ENCODE measurements around the gene COA4. TPM values are rescaled to one million over a fixed set of nuclear protein-coding genes. Genes with fewer than 3 reads are reported as not detected.
"Not testable (repeated sequence)": the region's sequence is repeated elsewhere in the genome, so short reads cannot be mapped to it uniquely, and the experiment has no call there.

The COA4 gene
- total RNA-seq (2014; rRNA removed; shearing (Covaris generic); ENCODE audit: low replicate concordance), result 72.3 and 74.8 TPM in 2 replicates

DNA sequence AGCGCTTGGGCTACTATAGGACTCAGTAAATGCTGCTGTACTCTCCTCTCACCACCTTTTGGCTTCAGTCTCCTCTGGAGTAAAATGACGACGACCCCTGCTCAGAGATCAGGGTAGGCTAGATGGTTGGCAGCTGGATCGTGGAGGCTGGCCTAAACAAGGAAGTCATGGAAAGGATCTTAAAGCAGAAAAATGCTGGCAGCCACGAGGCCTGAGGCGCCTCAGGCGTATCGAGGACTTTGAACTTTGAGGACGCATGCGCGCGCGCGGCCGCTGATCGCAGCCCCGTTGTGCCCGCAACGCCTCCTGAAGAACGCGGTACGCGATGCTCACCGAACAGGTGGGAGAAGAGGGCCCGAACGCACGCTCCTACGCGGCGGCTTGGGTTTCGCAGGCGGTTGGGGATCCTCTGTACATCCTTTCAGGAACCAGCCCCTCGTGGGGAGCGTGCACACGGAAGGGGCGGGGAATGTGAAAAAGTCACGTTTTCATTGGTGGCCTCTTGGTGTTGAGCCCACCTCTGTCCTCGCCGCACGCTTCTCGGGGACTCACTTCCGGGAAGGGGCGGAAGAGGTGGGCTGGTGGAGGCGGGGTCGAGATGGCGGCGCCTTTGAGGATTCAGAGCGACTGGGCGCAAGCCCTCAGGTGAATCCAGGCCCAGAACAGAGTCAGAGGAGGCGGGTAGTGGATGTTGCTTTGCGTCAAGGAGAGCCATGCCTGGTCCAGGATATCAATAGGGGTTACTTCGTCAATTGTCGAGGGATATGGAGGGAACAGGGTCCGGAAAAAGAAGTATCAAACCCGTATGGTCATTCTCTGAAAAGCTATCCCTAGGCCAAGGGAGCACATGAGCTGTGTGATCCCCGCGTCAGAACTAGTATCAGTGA, at the start of gene COA4, which contains the start of gene PAAF1:
COA4 (minus strand) TSS at position 423 of the 887 bp plus-strand sequence. CDS start 3,468 bp downstream, outside the sequence.
PAAF1 (plus strand) TSS at position 576 of the 887 bp plus-strand sequence; CDS start at position 599, 23 bp downstream.
- Histone ChIP-seq H3K4me3 (peak within 1 kb of the TSS; percentile 84), H3K36me3 (peaks cover 46% of the 10 kb centered on the region), H3K9me3 (no peaks in the 10 kb centered on the region), H3K27me3 (no peaks in the 10 kb centered on the region)
- DNase-seq, result peak; percentile 93

DNA sequence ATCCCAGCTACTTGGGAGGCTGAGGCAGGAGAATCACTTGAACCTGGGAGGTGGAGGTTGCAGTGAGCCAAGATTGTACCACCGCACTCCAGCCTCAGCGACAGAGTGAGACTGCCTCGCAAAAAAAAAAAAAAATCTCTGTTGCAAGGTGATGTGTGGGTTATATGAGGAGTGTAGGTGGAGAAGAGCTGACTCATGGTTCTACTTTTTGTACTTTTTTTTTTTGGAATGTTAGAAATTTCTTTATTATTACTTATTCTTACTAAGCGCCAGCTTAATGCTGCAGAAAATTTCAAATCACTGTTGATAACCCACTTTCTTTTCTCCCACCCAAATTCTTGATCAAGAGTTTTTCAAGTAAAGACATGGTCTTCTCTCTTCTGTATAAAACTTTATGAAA, 44.5 kb upstream of the COA4 start:
- H3K4me3 ChIP-seq, result no peak overlapping the region
- no peak for DNase-seq
- no peaks in the 10 kb centered on the region for H3K27me3 ChIP-seq
- no peaks in the 10 kb centered on the region for H3K9me3 ChIP-seq
- peaks cover 20% of the 10 kb centered on the region for H3K36me3 ChIP-seq

DNA sequence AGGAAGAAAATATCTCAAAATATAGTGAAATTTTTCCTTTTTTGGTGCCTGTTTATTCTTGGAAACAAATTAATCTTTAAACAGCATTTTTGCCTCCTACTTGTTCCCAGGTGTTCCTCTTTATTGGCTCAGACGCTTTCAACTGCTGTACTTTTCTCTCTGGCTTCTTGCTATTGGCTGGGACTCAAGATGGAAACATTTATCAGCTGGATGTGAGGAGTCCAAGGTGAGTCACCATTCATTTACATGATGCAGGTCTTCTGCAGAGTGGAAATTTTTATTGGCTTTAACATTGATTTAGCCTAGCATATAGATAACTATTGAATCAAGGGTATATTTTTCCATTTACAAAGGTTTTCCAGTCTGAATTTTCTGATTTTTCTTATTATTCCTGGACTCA, 39.8 kb upstream of the COA4 start:
- no peak for DNase-seq
- H3K4me3 ChIP-seq, result no peak overlapping the region

DNA sequence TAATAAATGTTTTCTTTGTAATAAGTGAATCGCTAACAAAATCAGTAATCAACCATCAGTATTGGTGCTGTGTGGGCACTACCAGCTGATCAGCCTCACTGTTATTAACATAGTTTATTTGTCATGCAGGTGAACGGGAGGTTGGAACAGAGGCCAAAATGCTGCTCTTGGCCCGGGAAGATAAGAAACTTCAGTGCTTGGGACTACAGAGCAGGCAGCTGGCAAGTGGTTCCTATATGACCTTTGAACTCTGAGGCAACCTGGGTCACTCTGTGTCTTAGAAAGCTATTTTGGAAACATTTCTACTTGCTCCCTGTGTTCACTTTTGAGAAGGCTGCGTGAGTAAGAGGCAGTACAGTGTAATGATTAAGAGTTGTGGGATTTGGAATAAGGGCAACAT, 37.6 kb upstream of the COA4 start:
- no peak overlapping the region for H3K4me3 ChIP-seq
- DNase-seq, result no peak
- H3K27me3 ChIP-seq, result no peaks in the 10 kb centered on the region
- H3K9me3 ChIP-seq, result no peaks in the 10 kb centered on the region
- H3K36me3 ChIP-seq, result peaks cover 24% of the 10 kb centered on the region

More for the DNA sequence above, 39.8 kb upstream of the COA4 start:
- Histone ChIP-seq H3K27me3 (no peaks in the 10 kb centered on the region), H3K36me3 (peaks cover 28% of the 10 kb centered on the region), H3K9me3 (no peaks in the 10 kb centered on the region)

DNA sequence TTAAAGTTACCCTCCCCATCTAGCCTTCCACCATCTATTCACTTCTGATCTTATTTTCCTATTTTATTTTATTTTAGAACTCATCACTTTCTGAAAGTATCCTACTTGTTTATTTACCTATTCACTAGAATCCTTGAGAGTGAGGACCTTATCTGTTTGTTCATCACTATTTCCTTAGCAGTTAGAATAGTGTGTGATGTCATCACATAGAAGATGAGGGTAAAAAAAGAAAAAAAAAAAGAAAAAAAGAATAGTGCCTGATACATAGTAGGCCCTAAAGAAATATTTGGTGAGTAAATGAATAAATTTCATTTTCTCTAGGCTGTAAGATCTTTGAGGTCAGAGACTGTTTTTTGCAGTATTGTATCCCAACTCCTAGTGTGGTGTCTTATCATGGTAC, 36.8 kb upstream of the COA4 start:
- no peaks in the 10 kb centered on the region for H3K9me3 ChIP-seq
- no peak for DNase-seq
- H3K4me3 ChIP-seq, result no peak overlapping the region
- no peaks in the 10 kb centered on the region for H3K27me3 ChIP-seq
- H3K36me3 ChIP-seq, result peaks cover 19% of the 10 kb centered on the region

DNA sequence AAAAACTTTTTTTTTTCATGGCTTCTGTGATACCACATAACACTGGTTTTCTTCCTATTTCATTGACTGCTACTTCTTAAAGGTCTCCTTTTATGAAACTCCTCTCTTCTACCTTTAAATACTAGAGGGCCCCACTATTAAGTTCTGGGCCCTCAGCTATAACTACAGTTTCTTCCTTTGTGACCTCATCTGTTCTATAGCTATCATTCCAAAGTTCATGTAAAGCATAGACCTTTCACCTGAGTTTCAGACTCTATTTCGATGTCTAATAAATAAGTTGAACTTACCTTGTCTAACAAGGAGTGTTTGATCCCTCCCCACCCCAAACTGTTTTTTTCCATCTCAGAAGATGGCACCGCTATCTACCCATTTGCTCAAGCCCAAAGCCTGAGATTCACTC, 35.4 kb upstream of the COA4 start:
- peaks cover 17% of the 10 kb centered on the region for H3K36me3 ChIP-seq
- H3K9me3 ChIP-seq, result no peaks in the 10 kb centered on the region
- DNase-seq, result no peak
- no peak overlapping the region for H3K4me3 ChIP-seq
- H3K27me3 ChIP-seq, result no peaks in the 10 kb centered on the region

DNA sequence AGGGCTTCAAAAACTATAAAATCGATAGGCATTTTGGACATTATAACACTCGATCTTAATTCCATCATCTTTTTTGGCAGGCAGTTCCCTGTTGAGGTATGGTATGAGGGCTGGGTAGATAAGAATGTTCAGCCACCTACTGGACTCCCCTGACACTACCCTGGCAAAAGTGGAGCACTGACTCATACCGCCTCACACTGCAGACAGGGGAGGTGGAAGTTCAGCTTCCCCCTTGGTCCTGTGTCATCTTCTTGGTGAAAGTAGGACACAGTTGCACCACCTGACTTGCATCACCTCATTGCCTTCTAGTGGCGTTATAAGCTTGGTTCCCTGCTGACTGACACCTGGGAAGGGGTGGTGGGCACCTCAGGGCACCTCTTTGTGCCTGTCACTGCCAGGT, 30.5 kb upstream of the COA4 start:
- Histone ChIP-seq H3K27me3 (no peaks in the 10 kb centered on the region), H3K36me3 (peaks cover 12% of the 10 kb centered on the region), H3K9me3 (no peaks in the 10 kb centered on the region), H3K4me3 (no peak overlapping the region)
- DNase-seq, result peak; percentile 58

DNA sequence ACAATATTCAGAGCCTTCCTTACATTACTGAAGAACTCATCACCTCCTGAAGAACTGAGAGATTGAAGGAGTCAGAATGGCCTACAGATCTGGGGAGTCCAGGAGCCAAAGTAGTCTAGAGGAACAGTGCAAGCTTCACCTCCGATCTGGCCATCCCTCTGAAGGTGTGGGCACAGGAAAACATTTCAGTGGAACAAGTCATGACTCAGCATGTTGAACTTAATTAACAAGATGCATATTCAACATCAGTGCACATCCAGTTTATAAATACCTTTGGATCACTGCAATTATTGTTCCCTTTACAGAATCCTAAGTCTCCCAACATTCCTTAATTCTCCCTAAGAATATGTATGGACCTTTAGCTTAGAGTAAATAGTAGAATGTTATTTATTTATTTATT, 25.7 kb upstream of the COA4 start:
- no peaks in the 10 kb centered on the region for H3K9me3 ChIP-seq
- no peak for DNase-seq
- no peak overlapping the region for H3K4me3 ChIP-seq
- H3K27me3 ChIP-seq, result no peaks in the 10 kb centered on the region
- peaks cover 28% of the 10 kb centered on the region for H3K36me3 ChIP-seq

DNA sequence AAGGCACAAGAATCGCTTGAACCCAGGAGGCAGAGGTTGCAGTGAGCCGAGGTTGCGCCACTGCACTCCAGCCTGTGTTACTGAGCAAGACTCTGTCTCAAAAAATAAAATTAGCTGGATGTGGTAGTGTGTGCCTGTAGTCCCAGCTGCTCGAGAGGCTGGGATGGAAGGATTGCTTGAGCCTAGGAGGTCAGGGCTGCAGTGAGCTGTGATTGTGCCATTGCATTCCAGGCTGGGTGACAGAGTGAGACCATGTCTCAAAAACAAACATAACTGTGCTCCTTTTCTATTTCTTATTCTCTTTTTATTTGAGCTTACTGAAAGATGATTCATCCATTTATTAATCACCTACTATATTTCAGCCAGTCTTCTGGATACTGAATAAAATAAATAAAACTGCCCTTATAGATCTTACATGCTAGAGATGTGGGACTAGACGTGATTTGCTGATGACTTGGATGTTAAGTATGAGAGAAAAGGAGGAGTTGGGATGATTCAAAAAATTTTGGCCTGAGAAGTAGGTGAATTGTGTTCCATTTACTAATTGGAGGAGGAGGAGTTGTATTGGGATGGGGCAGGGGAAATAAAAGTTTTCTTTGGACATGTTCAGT, 18.2 kb upstream of the COA4 start:
- Histone ChIP-seq H3K4me3 (no peak overlapping the region), H3K9me3 (no peaks in the 10 kb centered on the region), H3K27me3 (no peaks in the 10 kb centered on the region), H3K36me3 (peaks cover 27% of the 10 kb centered on the region)
- DNase-seq, result peak; percentile 46

DNA sequence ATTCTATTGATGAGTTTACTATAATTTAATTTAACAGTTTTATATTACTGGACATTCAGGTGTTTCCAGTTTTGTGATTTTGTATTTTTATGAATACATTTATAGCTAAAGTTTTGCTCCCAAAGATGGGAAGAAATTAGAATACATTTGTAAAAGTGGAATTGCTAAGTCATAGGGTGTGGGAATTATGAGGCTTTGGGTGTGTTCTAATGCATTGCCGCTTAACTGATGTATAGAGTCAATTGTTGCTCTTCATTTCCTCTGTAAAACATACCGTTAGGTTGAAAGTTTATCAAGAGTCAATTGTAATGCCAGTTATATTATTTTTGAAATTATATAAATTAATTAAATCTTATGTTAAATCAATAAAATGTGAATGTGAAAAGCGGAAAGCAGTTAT, 16.4 kb upstream of the COA4 start:
- Histone ChIP-seq H3K36me3 (peaks cover 31% of the 10 kb centered on the region), H3K9me3 (no peaks in the 10 kb centered on the region), H3K27me3 (no peaks in the 10 kb centered on the region)

DNA sequence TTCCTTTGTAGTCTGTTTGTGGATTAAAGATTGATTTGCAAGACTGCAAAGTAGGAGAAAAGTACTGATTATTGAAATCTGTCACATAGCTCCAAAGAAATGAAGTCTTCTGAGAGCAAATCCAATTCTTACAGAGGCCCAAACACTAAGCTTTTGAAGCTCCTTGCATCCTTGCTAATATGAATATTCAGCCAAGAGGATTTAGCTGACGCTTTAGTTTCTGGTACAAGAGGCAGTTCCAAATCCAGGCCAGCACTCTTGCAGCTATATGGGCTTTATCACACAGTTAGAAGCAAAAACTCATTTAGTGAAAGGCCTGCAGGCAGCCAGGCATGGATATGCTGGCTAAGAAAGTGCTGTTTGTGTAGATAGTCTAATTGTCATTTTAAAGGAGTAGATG, 12.9 kb upstream of the COA4 start:
- Histone ChIP-seq H3K4me3 (no peak overlapping the region), H3K27me3 (no peaks in the 10 kb centered on the region), H3K9me3 (no peaks in the 10 kb centered on the region), H3K36me3 (peaks cover 32% of the 10 kb centered on the region)
- DNase-seq, result no peak

More for the DNA sequence above, 16.4 kb upstream of the COA4 start:
- H3K4me3 ChIP-seq, result no peak overlapping the region
- DNase-seq, result no peak

DNA sequence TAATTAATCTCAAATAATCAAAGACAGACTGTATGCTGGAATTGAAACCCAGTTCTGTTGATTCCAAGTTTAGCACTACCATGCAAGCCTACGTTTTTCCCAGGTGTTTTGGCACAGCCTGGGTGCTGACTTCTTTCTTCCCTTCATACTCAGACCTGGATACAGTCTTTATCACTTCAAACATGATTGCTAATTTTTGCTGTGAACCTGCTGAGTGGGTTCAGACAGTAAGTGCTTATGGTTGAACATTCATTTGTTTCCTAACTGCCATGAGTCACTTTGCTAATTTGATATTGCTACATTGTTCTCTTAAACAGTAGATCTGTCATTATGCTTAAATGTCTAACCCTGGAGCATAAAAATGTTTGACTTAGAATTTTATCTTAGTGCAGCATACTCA, 12.4 kb upstream of the COA4 start:
- no peaks in the 10 kb centered on the region for H3K27me3 ChIP-seq
- DNase-seq, result no peak

DNA sequence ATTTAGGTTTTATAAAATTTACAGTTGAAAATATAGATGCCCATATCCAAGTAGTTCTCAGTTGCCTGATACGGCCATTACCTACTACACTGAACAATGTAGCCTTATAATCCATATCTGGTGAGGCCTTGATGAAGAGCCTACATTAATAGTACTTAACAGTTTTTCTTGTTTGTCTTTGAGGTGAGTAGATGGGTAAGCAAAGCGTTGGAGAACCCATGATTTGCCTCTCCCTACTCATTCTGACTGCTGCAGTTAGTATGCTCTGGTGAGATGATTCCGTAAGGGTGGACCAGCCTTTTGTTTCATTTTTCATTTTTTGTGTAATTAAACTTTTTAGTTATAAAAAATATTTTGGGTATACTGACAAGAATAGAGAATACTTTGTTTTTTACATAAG, 11.6 kb upstream of the COA4 start:
- peaks cover 32% of the 10 kb centered on the region for H3K36me3 ChIP-seq
- H3K4me3 ChIP-seq, result no peak overlapping the region
- H3K27me3 ChIP-seq, result no peaks in the 10 kb centered on the region
- no peak for DNase-seq
- no peaks in the 10 kb centered on the region for H3K9me3 ChIP-seq

More for the DNA sequence above, 12.4 kb upstream of the COA4 start:
- H3K36me3 ChIP-seq, result peaks cover 32% of the 10 kb centered on the region
- no peaks in the 10 kb centered on the region for H3K9me3 ChIP-seq
- H3K4me3 ChIP-seq, result no peak overlapping the region

DNA sequence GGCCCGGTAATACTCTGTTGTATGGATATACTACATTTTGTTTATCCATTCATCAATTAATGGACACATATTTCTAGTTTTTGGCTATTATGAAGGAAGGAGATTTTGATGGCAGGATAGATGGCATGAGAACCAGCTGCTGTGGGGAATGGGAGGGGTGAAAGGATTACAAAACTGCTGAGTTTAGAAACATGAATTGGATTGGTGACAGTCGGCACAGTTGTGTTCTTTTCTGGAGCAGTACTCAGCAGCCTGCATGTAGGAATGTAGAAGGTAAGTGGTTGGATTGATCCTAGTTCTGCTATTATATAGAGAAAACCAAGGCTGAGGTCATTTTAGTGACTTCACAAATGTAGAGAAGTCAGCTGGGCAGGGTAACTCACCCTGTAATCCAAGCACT, 7.2 kb upstream of the COA4 start:
- Histone ChIP-seq H3K4me3 (no peak overlapping the region), H3K9me3 (no peaks in the 10 kb centered on the region), H3K27me3 (no peaks in the 10 kb centered on the region), H3K36me3 (peaks cover 15% of the 10 kb centered on the region)
- no peak for DNase-seq

DNA sequence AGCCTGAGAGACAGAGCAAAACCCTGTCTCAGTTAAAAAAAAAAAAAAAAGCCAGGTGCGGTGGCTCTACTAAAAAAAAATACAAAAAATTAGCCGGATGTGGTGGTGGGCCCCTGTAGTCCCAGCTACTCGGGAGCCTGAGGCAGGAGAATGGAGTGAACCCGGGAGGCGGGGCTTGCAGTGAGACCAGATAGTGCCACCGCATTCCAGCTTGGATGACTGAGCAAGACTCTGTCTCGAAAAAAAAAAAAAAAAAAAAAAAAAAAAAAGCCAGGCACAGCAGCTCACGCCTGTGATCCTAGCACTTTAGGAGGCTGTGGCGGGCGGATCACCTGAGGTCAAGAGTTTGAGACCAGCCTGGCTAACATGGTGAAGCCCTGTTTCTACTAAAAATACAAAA, 3.8 kb upstream of the COA4 start:
- not testable (repeated sequence) for H3K9me3 ChIP-seq, H3K27me3 ChIP-seq, H3K4me3 ChIP-seq, DNase-seq
- H3K36me3 ChIP-seq, result peaks cover 16% of the 10 kb centered on the region

DNA sequence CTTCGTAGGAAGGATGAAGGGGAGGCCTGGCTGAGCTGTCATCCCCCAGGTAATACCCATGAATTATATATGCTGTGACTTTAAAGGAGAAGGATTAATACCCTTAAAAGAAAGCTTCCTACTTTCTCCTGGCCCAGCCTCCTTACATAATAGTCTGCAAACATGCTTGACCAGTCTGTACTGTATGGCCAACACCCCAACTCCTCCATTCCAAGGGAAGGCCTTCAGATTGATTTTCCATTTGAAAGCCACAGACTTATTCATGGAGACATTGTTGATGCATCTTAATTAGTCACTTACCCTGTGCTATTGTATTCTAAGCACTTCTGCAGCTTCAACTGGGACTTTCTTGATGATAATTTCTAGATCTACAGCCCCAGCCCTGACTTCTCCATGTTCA, 2.1 kb upstream of the COA4 start:
- no peak overlapping the region for H3K4me3 ChIP-seq
- peaks cover 32% of the 10 kb centered on the region for H3K36me3 ChIP-seq
- H3K27me3 ChIP-seq, result no peaks in the 10 kb centered on the region
- no peak for DNase-seq
- no peaks in the 10 kb centered on the region for H3K9me3 ChIP-seq

DNA sequence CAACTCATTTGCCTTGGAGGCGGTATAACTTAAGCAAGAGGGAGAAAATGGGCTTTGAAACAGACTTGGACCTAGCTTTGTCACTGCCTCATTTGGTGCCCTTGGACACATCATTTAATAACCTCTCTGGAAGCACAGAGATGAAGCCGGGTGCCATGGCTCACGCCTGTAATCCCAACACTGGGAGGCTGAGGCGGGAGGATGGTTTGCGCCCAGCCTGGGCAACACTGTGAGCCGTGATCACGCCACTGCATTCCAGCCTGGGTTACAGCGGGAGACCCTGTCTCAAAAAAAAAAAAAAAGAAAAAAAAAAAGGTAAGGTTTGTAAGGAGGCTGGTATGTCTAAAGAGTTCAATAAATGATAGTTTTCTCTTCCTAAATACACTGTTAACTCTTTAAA, 806 bp downstream of the COA4 start:
- H3K4me3 ChIP-seq, result peak overlapping the region; percentile 84
- no peaks in the 10 kb centered on the region for H3K9me3 ChIP-seq
- H3K27me3 ChIP-seq, result no peaks in the 10 kb centered on the region
- DNase-seq, result peak; percentile 2
- peaks cover 54% of the 10 kb centered on the region for H3K36me3 ChIP-seq

DNA sequence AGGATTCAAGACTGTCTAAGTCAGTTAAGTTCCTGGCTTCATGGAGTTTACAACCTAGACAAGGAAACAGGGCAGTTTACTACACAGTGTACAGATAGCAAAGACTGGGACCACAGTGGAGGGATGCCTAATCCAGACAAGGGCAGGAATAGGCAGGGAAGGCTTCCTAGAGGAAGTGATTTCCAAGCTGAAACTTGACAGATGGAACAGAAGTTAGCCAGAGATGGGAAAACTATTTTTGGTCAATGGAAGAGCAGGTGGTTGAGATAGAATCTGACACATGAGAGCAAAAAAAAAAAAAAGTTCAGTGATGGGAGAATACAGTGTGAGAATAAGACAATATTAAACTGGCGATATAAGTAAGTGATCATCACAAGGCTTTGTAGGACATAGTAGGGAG, 1.3 kb downstream of the COA4 start:
- Histone ChIP-seq H3K9me3 (no peaks in the 10 kb centered on the region), H3K27me3 (no peaks in the 10 kb centered on the region), H3K4me3 (peak overlapping the region; percentile 84), H3K36me3 (peaks cover 57% of the 10 kb centered on the region)
- DNase-seq, result no peak
